HEK293T (cell line): ENCODE results near the gene SLC49A3.

Experiments used
- BHLHE40 ChIP-seq: fragments of 450-650 bp; IDR thresholded peaks from 2 replicates; pipeline ENCODE4 v1.6.1; 2016; ENCODE audit warnings: mild to moderate bottlenecking, moderate library complexity, borderline replicate concordance
- CTBP1 ChIP-seq: fragments of 450-650 bp; IDR thresholded peaks from 2 replicates; pipeline ENCODE4 v1.6.1; 2016; ENCODE audit warnings: borderline replicate concordance
- FOXK2 ChIP-seq: fragments of 450-650 bp; IDR thresholded peaks from 2 replicates; pipeline ENCODE4 v1.6.1; 2016; ENCODE audit warnings: mild to moderate bottlenecking
- FOXM1 ChIP-seq: fragments of 450-650 bp; IDR thresholded peaks from 2 replicates; pipeline ENCODE4 v1.6.1; 2017; ENCODE audit warnings: mild to moderate bottlenecking, borderline replicate concordance
- HDGF ChIP-seq: fragments of 450-650 bp; IDR thresholded peaks from 2 replicates; pipeline ENCODE4 v1.6.1; 2017; ENCODE audit warnings: antibody characterized with exemption, borderline replicate concordance
- PKNOX1 ChIP-seq: fragments of 450-650 bp; IDR thresholded peaks from 2 replicates; pipeline ENCODE4 v1.6.1; 2016
- SP1 ChIP-seq: fragments of 450-650 bp; IDR thresholded peaks from 2 replicates; pipeline ENCODE4 v1.6.1; 2017
- ZNF384 ChIP-seq: fragments of 450-650 bp; IDR thresholded peaks from 2 replicates; pipeline ENCODE4 v1.6.1; 2016

GRCh38 chr4:661231-661630 lies 27.7 kb downstream of the SLC49A3 start:
- TF ChIP-seq SP1 (no peak), BHLHE40 (no peak), FOXM1 (no peak), CTBP1 (no peak), ZNF384 (no peak), PKNOX1 (no peak), HDGF (no peak), FOXK2 (no peak)
